H1 (cell line): ENCODE results near the gene NEK11. TPM values are rescaled to one million over a fixed set of nuclear protein-coding genes. Genes with fewer than 3 reads are reported as not detected.

ENCODE experiments used
- CTCF ChIA-PET: fragments of 300-600 bp; sonication (Branson Sonifier 250); formaldehyde crosslinking; loops from one replicate; lab custom pipeline; 2021; ENCODE audit not compliant: partially characterized antibody; lab: Charles Lee
- POLR2A ChIA-PET: fragments of 300-600 bp; sonication (Branson Sonifier 250); formaldehyde crosslinking; loops from one replicate; lab custom pipeline; 2021; ENCODE audit warnings: inconsistent platforms; ENCODE audit not compliant: partially characterized antibody; lab: Charles Lee
- DNase-seq, 2 experiments: peaks; one replicate each; pipeline versions ENCODE4 v3.0.0 to v3.0.0-alpha.2; 2010 to 2022; ENCODE audit warnings: low spot score in 2 of 2, low read depth in 1 of 2, mixed read lengths in 1 of 2
- FAIRE-seq: peaks from 2 replicates; lab custom pipeline; 2011; peaks lifted over from hg19 to GRCh38; lab: Jason Lieb, UNC
- H2AFZ ChIP-seq: 2 replicates; pipeline ENCODE4 v1.8.1; 2012; ENCODE audit warnings: low read length, inconsistent platforms
- H2AK5ac ChIP-seq: 2 replicates; pipeline ENCODE4 v1.6.1; 2013; ENCODE audit warnings: low read depth, low read length
- H2BK120ac ChIP-seq: replicated peaks from 2 replicates; pipeline ENCODE3; 2013; ENCODE audit warnings: low read depth, low read length, inconsistent platforms
- H2BK12ac ChIP-seq: 2 replicates; pipeline ENCODE4 v1.6.1; 2013; ENCODE audit warnings: low read depth, low read length
- H2BK15ac ChIP-seq: 2 replicates; pipeline ENCODE4 v1.6.1; 2013; ENCODE audit warnings: low read length
- H2BK20ac ChIP-seq: 2 replicates; pipeline ENCODE4 v1.6.1; 2013; ENCODE audit warnings: low read length
- H2BK5ac ChIP-seq: 2 replicates; pipeline ENCODE4 v1.6.1; 2013; ENCODE audit warnings: low read depth, low read length
- H3K14ac ChIP-seq: 2 replicates; pipeline ENCODE4 v1.6.1; 2013; ENCODE audit warnings: inconsistent platforms; ENCODE audit not compliant: insufficient read length
- H3K18ac ChIP-seq: 2 replicates; pipeline ENCODE4 v1.6.1; 2013; ENCODE audit warnings: low read length; ENCODE audit errors: extremely low read depth
- H3K23ac ChIP-seq: 2 replicates; pipeline ENCODE4 v1.6.1; 2013; ENCODE audit warnings: inconsistent platforms; ENCODE audit not compliant: insufficient read length
- H3K23me2 ChIP-seq: 2 replicates; pipeline ENCODE4 v1.6.1; 2013; ENCODE audit warnings: low read depth, low read length
- H3K27ac ChIP-seq: 2 replicates; pipeline ENCODE4 v1.6.1; 2011; ENCODE audit warnings: low read depth, low read length, inconsistent platforms
- H3K27me3 ChIP-seq, 4 experiments: replicated peaks in 1 of 4; 1 replicate in 1 of 4; 2 replicates in 3 of 4; pipeline versions ENCODE4 v1.6.1 to v1.8.1; 2011 to 2013; ENCODE audit warnings: low read length in 3 of 4, mild to moderate bottlenecking in 3 of 4, inconsistent platforms in 2 of 4, mixed read lengths in 2 of 4, moderate library complexity in 1 of 4; ENCODE audit not compliant: control insufficient read depth in 3 of 4, insufficient read depth in 3 of 4; ENCODE audit errors: extremely low read depth in 1 of 4
- H3K36me3 ChIP-seq, 4 experiments: 2 replicates each; pipeline versions ENCODE4 v1.6.1 to v1.8.1; 2011 to 2013; ENCODE audit warnings: mild to moderate bottlenecking in 4 of 4, low read length in 3 of 4, moderate library complexity in 2 of 4, control low read depth in 1 of 4, inconsistent platforms in 1 of 4; ENCODE audit not compliant: insufficient read depth in 4 of 4, control insufficient read depth in 2 of 4
- H3K4ac ChIP-seq: replicated peaks from 2 replicates; pipeline ENCODE3; 2013; ENCODE audit warnings: low read length, low read depth, mixed read lengths, inconsistent platforms; ENCODE audit not compliant: insufficient read length
- H3K4me1 ChIP-seq, 4 experiments: replicated peaks in 1 of 4; 1 replicate in 1 of 4; 2 replicates in 3 of 4; pipeline versions ENCODE4 v1.6.1 to v1.8.1; 2011 to 2013; ENCODE audit warnings: low read length in 3 of 4, inconsistent platforms in 2 of 4, mixed read lengths in 1 of 4; ENCODE audit not compliant: insufficient read depth in 4 of 4, control insufficient read depth in 3 of 4
- H3K4me2 ChIP-seq, 2 experiments: 2 replicates each; pipeline versions ENCODE4 v1.6.1 to v1.8.1; 2011 to 2013; ENCODE audit warnings: low read depth in 2 of 2, low read length in 2 of 2, control low read depth in 1 of 2, inconsistent platforms in 1 of 2, mild to moderate bottlenecking in 1 of 2; ENCODE audit not compliant: insufficient read depth in 1 of 2
- H3K4me3 ChIP-seq, 4 experiments: fragments of 200-600, 300-600 bp in 1 of 4; sonication (generic), shearing (Covaris generic), sonication (Bioruptor Twin) in 1 of 4; 2 replicates each; pipeline versions ENCODE4 v1.5.1 to v1.8.1; 2011 to 2016; ENCODE audit warnings: low read length in 4 of 4, low read depth in 3 of 4, control low read depth in 2 of 4, inconsistent platforms in 2 of 4, mild to moderate bottlenecking in 2 of 4, mixed read lengths in 1 of 4, moderate library complexity in 1 of 4; ENCODE audit not compliant: insufficient read depth in 2 of 4; ENCODE audit errors: extremely low read depth in 1 of 4
- H3K56ac ChIP-seq: replicated peaks from 2 replicates; pipeline ENCODE3; 2013; ENCODE audit warnings: low read depth, mild to moderate bottlenecking, mixed read lengths, low read length, inconsistent platforms; ENCODE audit not compliant: insufficient read length
- H3K79me1 ChIP-seq: 2 replicates; pipeline ENCODE4 v1.6.1; 2013; ENCODE audit warnings: low read depth, low read length, control low read depth
- H3K79me2 ChIP-seq, 2 experiments: 2 replicates each; pipeline versions ENCODE4 v1.6.1 to v1.8.1; 2012 to 2013; ENCODE audit warnings: low read length in 2 of 2, mild to moderate bottlenecking in 2 of 2, inconsistent platforms in 1 of 2; ENCODE audit not compliant: insufficient read depth in 2 of 2, control insufficient read depth in 1 of 2
- H3K9ac ChIP-seq, 4 experiments: replicated peaks in 1 of 4; 1 replicate in 1 of 4; 2 replicates in 3 of 4; pipeline versions ENCODE4 v1.6.1 to v1.8.1; 2011 to 2013; ENCODE audit warnings: low read depth in 3 of 4, low read length in 3 of 4, control low read depth in 2 of 4, mild to moderate bottlenecking in 2 of 4, moderate library complexity in 2 of 4, inconsistent platforms in 1 of 4; ENCODE audit errors: extremely low read depth in 1 of 4
- H3K9me3 ChIP-seq, 2 experiments: 2 replicates each; pipeline versions ENCODE4 v1.6.1 to v1.8.1; 2012 to 2013; ENCODE audit warnings: mild to moderate bottlenecking in 2 of 2, moderate library complexity in 2 of 2, control low read depth in 1 of 2, inconsistent platforms in 1 of 2, low read depth in 1 of 2, low read length in 1 of 2, mixed read lengths in 1 of 2; ENCODE audit not compliant: insufficient read depth in 2 of 2
- H4K20me1 ChIP-seq, 2 experiments: replicated peaks in 1 of 2; 2 replicates each; pipeline versions ENCODE3 to v1.8.1; 2011 to 2013; ENCODE audit warnings: inconsistent platforms in 2 of 2, low read length in 2 of 2, mild to moderate bottlenecking in 1 of 2; ENCODE audit not compliant: insufficient read depth in 2 of 2, control insufficient read depth in 1 of 2
- H4K5ac ChIP-seq: 2 replicates; pipeline ENCODE4 v1.6.1; 2013; ENCODE audit warnings: low read length, low read depth, mixed read lengths, inconsistent platforms; ENCODE audit not compliant: insufficient read length
- H4K8ac ChIP-seq: 2 replicates; pipeline ENCODE4 v1.8.0; 2013; ENCODE audit warnings: mild to moderate bottlenecking, moderate library complexity, low read length, inconsistent platforms; ENCODE audit not compliant: insufficient read depth; ENCODE audit errors: extremely low read depth
- H4K91ac ChIP-seq: replicated peaks from 2 replicates; pipeline ENCODE3; 2013; ENCODE audit warnings: low read length, mixed read lengths, inconsistent platforms; ENCODE audit not compliant: insufficient read length
- CTBP2 ChIP-seq: IDR thresholded peaks from 2 replicates; pipeline ENCODE4 v1.7.0; 2011; ENCODE audit warnings: borderline replicate concordance, mild to moderate bottlenecking, moderate library complexity, mixed read lengths, low read length; ENCODE audit not compliant: insufficient read depth, insufficient read length
- EP300 ChIP-seq, 2 experiments: IDR thresholded peaks; 1 replicate in 1 of 2; 2 replicates in 1 of 2; pipeline ENCODE4 v1.6.1; 2011 to 2012; ENCODE audit warnings: low read depth in 2 of 2, low read length in 2 of 2, mild to moderate bottlenecking in 2 of 2, borderline replicate concordance in 1 of 2, inconsistent platforms in 1 of 2, moderate library complexity in 1 of 2
- POLR2A ChIP-seq, 2 experiments: IDR thresholded peaks; 1 replicate in 1 of 2; 2 replicates in 1 of 2; pipeline ENCODE4 v1.6.1; 2011; ENCODE audit warnings: low read depth in 2 of 2, low read length in 2 of 2, mild to moderate bottlenecking in 2 of 2; ENCODE audit errors: control extremely low read depth in 1 of 2
- RBBP5 ChIP-seq: IDR thresholded peaks from 2 replicates; pipeline ENCODE4 v1.7.1; 2012; ENCODE audit warnings: low read depth, mild to moderate bottlenecking, inconsistent platforms, low read length, moderate library complexity, borderline replicate concordance
- WGBS, 2 experiments: shearing (Covaris generic) in 1 of 2; methylation state at CpG; one replicate each; pipeline versions ENCODE4 v1.1.6 to v1.1.7; 2013 to 2015; ENCODE audit warnings: low lambda C conversion rate in 2 of 2, mixed read lengths in 2 of 2, inconsistent platforms in 1 of 2, low coverage in 1 of 2, missing lambda C conversion rate in 1 of 2; ENCODE audit not compliant: insufficient replicate concordance in 2 of 2, insufficient coverage in 1 of 2, insufficient read length in 1 of 2; ENCODE audit errors: extremely low coverage in 1 of 2, missing lambda C conversion rate in 1 of 2; 5-methylcytosine and 5-hydroxymethylcytosine counted together
- polyA plus RNA-seq, 7 experiments: library from polyadenylated mRNA; depleted of rRNA in 3 of 7; stranded (reverse) in 5 of 7; unstranded in 2 of 7; fragments of >200 nt in 5 of 7; fragments of 200-250 nt in 2 of 7; gene quantifications; 1 replicate in 5 of 7; 2 replicates in 1 of 7; 4 replicates in 1 of 7; pipeline versions ENCODE4 v1.2.1 to v1.2.3, GENCODE V29; 2011 to 2013; ENCODE audit warnings: missing spikeins in 2 of 7, mixed read lengths in 2 of 7
- total RNA-seq: library from RNA; stranded (reverse); fragmentation: NEBNext Ultra II Directional; extraction: Animal tissue kit (Norgen Biotek cat#: 25700); gene quantifications from 2 replicates; pipeline ENCODE4 v1.2.1, GENCODE V29; 2021

The NEK11 gene
- total and polyA plus RNA-seq, 2 of the 8 experiments (the other 6 are each of a cell fraction or from before 2014, with no cell fraction given), result 0.60 TPM; not detected in 1

- Histone ChIP-seq H3K9me3 (no peaks in the 10 kb centered on the region), H3K27me3 (no peaks in the 10 kb centered on the region), H2BK20ac (no peak overlapping the region), H2BK15ac (no peak overlapping the region), H3K27ac (no peak overlapping the region), H3K9ac (no peak overlapping the region), H3K4me2 (no peak overlapping the region), H2BK5ac (no peak overlapping the region), H3K79me1 (no peaks in the 10 kb centered on the region), H3K23me2 (no peaks in the 10 kb centered on the region), H3K23ac (no peak overlapping the region), H3K4me3 (no peak overlapping the region), H3K4me1 (peaks cover 0 to 11% (median 6%) of the 10 kb centered on the region in 4 experiments), H3K79me2 (no peaks in the 10 kb centered on the region), H4K91ac (no peak overlapping the region), H2AFZ (no peak overlapping the region), H2AK5ac (no peak overlapping the region), H3K36me3 (no peaks in the 10 kb centered on the region), H2BK12ac (no peak overlapping the region), H4K8ac (no peak overlapping the region), H3K56ac (no peak overlapping the region), H4K20me1 (no peaks in the 10 kb centered on the region), H4K5ac (no peak overlapping the region), H2BK120ac (no peak overlapping the region), H3K4ac (no peak overlapping the region), H3K18ac (no peak overlapping the region), H3K14ac (no peak overlapping the region)
- no peak for TF ChIP-seq RBBP5
- TF ChIP-seq POLR2A (IDR thresholded peaks at IDR 0.05; ENCODE audit: control extremely low read depth in 1 of 2, low read depth in 2 of 2, low read length in 2 of 2), result no peak
- TF ChIP-seq CTBP2, result no peak
- TF ChIP-seq EP300 (IDR thresholded peaks at IDR 0.05; ENCODE audit: borderline replicate concordance in 1 of 2, low read depth in 2 of 2, low read length in 2 of 2), result no peak
- 92% methylated on average over 2 of the region's 2 CpGs; no CpG with 5 or more reads in 1 of the 2 experiments for WGBS, 2 experiments
- FAIRE-seq, result no peak
- no peak for DNase-seq
- ChIA-PET CTCF (no interaction called here), POLR2A (no interaction called here)
These were observed 46.2 kb downstream of the NEK11 start for GRCh38 chr3:131072845-131073244.
